Upper lobe of left lung (tissue), 4 donors: ENCODE data around the gene BCAS3.

ENCODE experiments used
- CTCF ChIP-seq, 6 experiments: fragments of 450-650 bp in 4 of 6; fragments of 200-600 bp in 2 of 6; sonication (generic) in 2 of 6; IDR thresholded peaks; one replicate each; pipeline ENCODE4 v1.5.1; 2016 to 2019; ENCODE audit warnings: antibody characterized with exemption in 6 of 6
- POLR2A ChIP-seq, 4 donors: fragments of 450-650 bp; IDR thresholded peaks; one replicate each; pipeline ENCODE4 v1.5.1; 2016 to 2017; ENCODE audit warnings: antibody characterized with exemption in 4 of 4, mild to moderate bottlenecking in 2 of 4

- no peak for TF ChIP-seq CTCF (IDR thresholded peaks at IDR 0.05)
- no peak for TF ChIP-seq POLR2A (IDR thresholded peaks at IDR 0.05)
These were observed 686.2 kb downstream of the BCAS3 start for GRCh38 chr17:61363601-61364462.
